Tibial artery (tissue), 4 donors: ENCODE results near the gene TAPBPL.
"Not testable (repeated sequence)": the region's sequence is repeated elsewhere in the genome, so short reads cannot be mapped to it uniquely, and the experiment has no call there.

Experiments
- DNase-seq, 2 donors: peaks; one replicate each; pipeline ENCODE4 v3.0.0-alpha.2; 2019
- H3K27ac ChIP-seq, 2 donors: fragments of 200-600 bp; sonication (generic) in 1 of 2; 1 replicate in 1 of 2; 2 replicates in 1 of 2; pipeline ENCODE4 v1.5.1; 2018 to 2019; ENCODE audit warnings: mild to moderate bottlenecking in 1 of 2
- H3K27me3 ChIP-seq, 2 donors: fragments of 200-600 bp; sonication (generic) in 1 of 2; one replicate each; pipeline versions ENCODE4 v1.5.1 to v1.6.0; 2016 to 2019
- H3K36me3 ChIP-seq, 3 donors: fragments of 200-600 bp; sonication (generic) in 2 of 3; one replicate each; pipeline ENCODE4 v1.5.1; 2016 to 2019; ENCODE audit warnings: mild to moderate bottlenecking in 2 of 3
- H3K4me1 ChIP-seq, 4 donors: fragments of 200-600 bp; sonication (generic) in 2 of 4; 1 replicate in 3 of 4; 2 replicates in 1 of 4; pipeline ENCODE4 v1.5.1; 2016 to 2019
- H3K4me3 ChIP-seq, 2 donors: fragments of 200-600 bp; sonication (generic) in 1 of 2; 1 replicate in 1 of 2; 2 replicates in 1 of 2; pipeline ENCODE4 v1.5.1; 2018 to 2019; ENCODE audit warnings: mild to moderate bottlenecking in 2 of 2
- H3K9me3 ChIP-seq, 3 donors: fragments of 200-600 bp; sonication (generic) in 1 of 3; one replicate each; pipeline ENCODE4 v1.5.1; 2016 to 2019
- CTCF ChIP-seq, 2 experiments: fragments of 200-600 bp in 1 of 2; fragments of 450-650 bp in 1 of 2; IDR thresholded peaks; one replicate each; pipeline ENCODE4 v1.5.1; 2017 to 2019; ENCODE audit warnings: antibody characterized with exemption in 2 of 2, mild to moderate bottlenecking in 1 of 2, moderate library complexity in 1 of 2
- intact Hi-C: fragments of 100-400 bp; cut with DNase I; formaldehyde crosslinking; loops from one replicate; pipeline ENCODE4 v1.15.0; 2023; ENCODE audit warnings: low total_unique reads

The TAPBPL gene

DNA sequence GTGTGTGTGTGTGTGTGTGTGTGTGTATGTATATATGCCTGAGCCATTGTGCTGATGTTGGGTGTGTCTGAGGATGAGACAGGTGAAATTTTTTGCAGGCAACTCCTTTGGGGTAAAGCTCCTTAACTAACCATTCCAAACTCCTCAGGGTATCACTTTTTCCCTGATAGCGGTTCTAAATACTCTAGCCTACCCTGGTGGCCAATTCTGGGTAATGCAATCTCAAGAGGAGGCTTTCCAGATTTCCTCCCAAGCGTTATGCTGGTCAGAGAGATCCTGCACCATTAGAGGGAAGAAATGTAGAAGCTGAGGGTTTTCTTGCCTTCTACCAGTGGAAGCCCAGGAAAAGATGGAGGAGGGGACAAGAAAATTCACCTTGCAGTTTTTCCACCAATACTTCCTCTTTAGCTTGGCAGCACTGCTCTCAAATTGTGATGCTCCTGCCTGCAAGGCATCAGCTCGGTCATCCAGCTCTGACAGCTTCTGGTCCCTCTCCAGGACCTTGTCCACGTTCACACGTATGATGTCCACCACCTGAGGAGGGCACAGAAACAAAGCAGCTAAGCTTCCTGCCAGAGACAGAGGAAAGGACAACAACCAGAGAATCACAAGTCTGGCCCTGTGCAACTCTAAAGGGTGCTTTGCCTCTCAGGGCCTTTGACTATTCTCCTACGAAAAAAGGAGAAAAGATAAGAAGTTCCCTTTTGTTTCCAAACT, 13.8 kb downstream of the TAPBPL start:
- Histone ChIP-seq H3K4me1 (peaks cover 0 to 25% (median 18%) of the 10 kb centered on the region in 4 donors), H3K36me3 (peaks cover 39 to 52% (median 47%) of the 10 kb centered on the region in 3 donors), H3K9me3 (no peaks in the 10 kb centered on the region), H3K27me3 (no peaks in the 10 kb centered on the region), H3K27ac (peak overlapping the region in 1 of 2 donors; percentile 30), H3K4me3 (no peak overlapping the region)
- peak in 1 of 2 donors; percentile 64 for DNase-seq
- intact Hi-C loops = loop anchor here (2.0 to 5.0 kb wide), 2 partner anchors 43 to 128 kb away; no protein-coding TSS in a partner anchor
- peak; percentile 86 to 93 for TF ChIP-seq CTCF (IDR thresholded peaks at IDR 0.05)

DNA sequence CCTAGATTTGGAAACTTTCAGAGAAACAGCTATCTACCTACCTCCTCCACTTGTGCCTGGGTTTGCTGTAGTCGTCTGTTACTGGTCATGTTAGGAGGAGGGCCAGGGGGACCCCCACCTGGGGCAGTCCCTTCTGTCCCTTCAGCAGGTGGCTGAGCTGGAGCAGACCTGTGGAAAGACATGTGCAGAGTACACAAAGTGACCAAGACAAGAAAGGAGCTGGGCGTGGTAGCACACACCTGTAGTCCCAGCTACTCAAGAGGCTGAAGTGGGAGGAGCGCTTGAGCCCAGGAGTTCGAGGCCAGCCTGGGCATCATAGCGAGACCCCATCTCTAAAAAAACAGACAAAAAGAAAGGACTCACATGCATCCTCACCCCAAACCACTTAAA, 14.3 kb downstream of the TAPBPL start:
- Histone ChIP-seq H3K4me1 (peaks cover 0 to 27% (median 18%) of the 10 kb centered on the region in 4 donors), H3K4me3 (no peak overlapping the region), H3K27ac (peak overlapping the region in 1 of 2 donors; percentile 30), H3K36me3 (peaks cover 33 to 47% (median 42%) of the 10 kb centered on the region in 3 donors), H3K9me3 (no peaks in the 10 kb centered on the region), H3K27me3 (no peaks in the 10 kb centered on the region)
- no peak for TF ChIP-seq CTCF (IDR thresholded peaks at IDR 0.05)
- intact Hi-C loops = loop anchor here (5.0 kb wide), 1 partner anchor 129 kb away; no protein-coding TSS in a partner anchor
- no peak for DNase-seq

GRCh38 chr12:6466751-6467150, 14.9 kb downstream of the TAPBPL start:
- intact Hi-C loops = loop anchor here (5.0 kb wide), 1 partner anchor 129 kb away; no protein-coding TSS in a partner anchor
- not testable (repeated sequence) for DNase-seq, H3K9me3 ChIP-seq, H3K27me3 ChIP-seq, H3K4me3 ChIP-seq, H3K27ac ChIP-seq
- Histone ChIP-seq H3K36me3 (peaks cover 29 to 41% (median 36%) of the 10 kb centered on the region in 3 donors), H3K4me1 (peaks cover 0 to 31% (median 20%) of the 10 kb centered on the region in 4 donors)

DNA sequence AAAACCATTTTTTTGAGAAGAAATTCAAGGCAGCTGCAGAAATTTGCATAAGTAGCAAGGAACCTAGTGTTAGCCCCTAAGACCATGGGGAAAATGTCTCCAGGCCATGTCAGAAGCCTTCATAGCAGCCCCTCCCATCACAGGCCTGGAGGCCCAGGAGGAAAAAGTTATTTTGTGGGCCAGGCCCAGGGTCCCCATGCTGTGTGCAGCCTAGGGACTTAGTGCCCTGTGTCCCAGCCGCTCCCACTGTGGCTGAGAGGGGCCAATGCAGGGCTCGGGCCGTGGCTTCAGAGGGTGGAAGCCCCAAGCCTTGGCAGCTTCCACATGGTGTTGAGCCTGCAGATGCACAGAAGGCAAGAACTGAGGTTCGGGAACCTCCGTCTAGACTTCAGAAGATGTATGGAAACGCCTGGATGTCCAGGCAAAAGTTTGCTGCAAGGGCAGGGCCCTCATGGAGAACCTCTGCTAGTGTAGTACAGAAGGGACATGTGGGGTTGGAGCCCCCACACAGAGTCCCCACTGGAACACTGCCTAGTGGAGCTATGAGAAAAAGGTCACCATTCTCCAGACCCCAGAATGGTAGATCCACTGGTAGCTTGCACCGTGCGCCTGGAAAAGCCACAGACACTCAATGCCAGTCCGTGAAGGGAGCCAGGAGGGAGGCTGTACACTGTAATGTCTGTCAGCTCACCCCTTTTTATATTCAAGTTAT, 15.9 kb downstream of the TAPBPL start:
- not testable (repeated sequence) for H3K9me3 ChIP-seq, H3K27ac ChIP-seq, DNase-seq, H3K27me3 ChIP-seq, H3K4me3 ChIP-seq
- intact Hi-C loops = loop anchor here (5.0 kb wide), 1 partner anchor 130 kb away; no protein-coding TSS in a partner anchor
- peaks cover 24 to 31% (median 26%) of the 10 kb centered on the region in 3 donors for H3K36me3 ChIP-seq
- peaks cover 0 to 31% (median 20%) of the 10 kb centered on the region in 4 donors for H3K4me1 ChIP-seq

DNA sequence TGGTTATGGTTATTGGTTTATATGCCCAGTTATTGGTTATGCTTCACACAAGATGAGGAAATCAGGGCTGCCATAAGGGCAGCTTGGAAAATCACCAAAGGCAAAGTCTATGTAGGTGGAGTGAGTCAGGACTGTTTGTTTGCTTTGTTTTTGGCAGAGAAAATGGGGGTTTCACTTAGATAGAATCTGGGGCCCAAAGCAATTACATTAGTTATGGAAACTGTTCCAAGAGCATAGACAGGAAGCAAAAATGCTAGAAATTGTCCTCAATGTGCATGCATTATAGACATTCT, 16.4 kb downstream of the TAPBPL start:
- peaks cover 19 to 26% (median 21%) of the 10 kb centered on the region in 3 donors for H3K36me3 ChIP-seq
- no peak overlapping the region for H3K27ac ChIP-seq
- intact Hi-C loops = loop anchor here (5.0 kb wide), 1 partner anchor 131 kb away; no protein-coding TSS in a partner anchor
- no peaks in the 10 kb centered on the region for H3K27me3 ChIP-seq
- no peaks in the 10 kb centered on the region for H3K9me3 ChIP-seq
- no peak for TF ChIP-seq CTCF (IDR thresholded peaks at IDR 0.05)
- no peak overlapping the region for H3K4me3 ChIP-seq
- H3K4me1 ChIP-seq = peaks cover 0 to 31% (median 20%) of the 10 kb centered on the region in 4 donors
- DNase-seq = no peak

- no peaks in the 10 kb centered on the region for H3K9me3 ChIP-seq
- H3K4me3 ChIP-seq = peak overlapping the region; percentile 75 to 88
- peak overlapping the region in 1 of 2 donors; percentile 88 for H3K27ac ChIP-seq
- no peak for TF ChIP-seq CTCF (IDR thresholded peaks at IDR 0.05)
- intact Hi-C loops = loop anchor here (5.0 kb wide), 1 partner anchor 132 kb away; no protein-coding TSS in a partner anchor
- peaks cover 0 to 31% (median 20%) of the 10 kb centered on the region in 4 donors for H3K4me1 ChIP-seq
- H3K27me3 ChIP-seq = no peaks in the 10 kb centered on the region
- H3K36me3 ChIP-seq = peaks cover 10 to 17% (median 13%) of the 10 kb centered on the region in 3 donors
- no peak for DNase-seq
Measured at GRCh38 chr12:6469092-6469491, 17.2 kb downstream of the TAPBPL start.
